ENCODE results near the gene C20orf96.
"Not testable (repeated sequence)": the region's sequence is repeated elsewhere in the genome, so short reads cannot be mapped to it uniquely, and the experiment has no call there.

The C20orf96 gene

DNA sequence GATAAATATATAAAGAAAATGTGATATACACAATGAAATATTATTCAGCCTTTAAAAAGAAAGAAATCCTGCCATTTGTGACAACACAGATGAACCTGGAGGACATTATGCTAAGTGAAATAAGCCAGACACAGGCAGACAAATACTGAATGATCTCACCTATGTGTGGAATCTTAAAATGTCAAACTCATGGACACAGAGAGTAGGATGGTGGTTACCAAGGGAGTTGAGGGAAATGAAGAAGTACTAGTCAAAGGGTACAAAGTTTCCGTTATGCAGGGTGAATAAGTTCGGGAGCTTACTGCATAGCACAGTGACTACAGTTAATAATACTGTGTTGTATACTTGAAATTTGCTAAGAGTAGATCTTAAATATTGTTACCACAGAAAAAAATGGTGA lies 47.6 kb downstream of the C20orf96 start:
- DNase-seq (ENCODE audit: low read depth) = no peak
- no peak for TF ChIP-seq CTCF (IDR thresholded peaks at IDR 0.05; ENCODE audit: insufficient read depth, low read depth, low read length, missing control alignments)
- H3K4me3 ChIP-seq (ENCODE audit: low read length) = no peak overlapping the region

GRCh38 chr20:237929-238328 lies 52.6 kb downstream of the C20orf96 start:
- H3K4me3 ChIP-seq (ENCODE audit: low read length) = no peak overlapping the region
- no peak for TF ChIP-seq CTCF (IDR thresholded peaks at IDR 0.05; ENCODE audit: insufficient read depth, low read depth, low read length, missing control alignments)
- DNase-seq (ENCODE audit: low read depth) = no peak

- no peak for TF ChIP-seq CTCF (IDR thresholded peaks at IDR 0.05; ENCODE audit: insufficient read depth, low read depth, low read length, missing control alignments)
- no peak overlapping the region for H3K4me3 ChIP-seq (ENCODE audit: low read length)
- DNase-seq (ENCODE audit: low read depth) = no peak
Observed at GRCh38 chr20:237489-237888, 53.1 kb downstream of the C20orf96 start.

DNA sequence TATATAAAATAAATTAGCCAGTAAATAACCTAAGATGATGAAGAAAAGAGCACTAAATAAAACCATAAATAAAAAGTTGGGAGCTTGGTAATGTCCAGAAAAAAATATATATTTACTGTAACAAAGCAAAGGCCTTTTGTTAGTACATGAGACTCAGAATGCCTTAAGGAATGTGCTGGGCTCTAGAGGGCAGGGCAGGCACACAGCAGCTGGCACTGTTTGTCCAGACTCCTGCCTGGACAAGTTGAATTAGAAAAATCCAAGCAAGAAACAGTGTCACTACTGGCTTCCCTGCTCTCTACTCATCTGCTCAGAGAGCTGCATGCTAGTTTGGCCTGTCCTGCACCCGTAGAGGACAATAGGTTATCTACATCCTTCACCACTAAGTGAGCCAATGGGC lies 54.7 kb downstream of the C20orf96 start:
- H3K4me3 ChIP-seq (ENCODE audit: low read length) = no peak overlapping the region
- TF ChIP-seq CTCF (IDR thresholded peaks at IDR 0.05; ENCODE audit: insufficient read depth, low read depth, low read length, missing control alignments) = peak; percentile 60
- DNase-seq (ENCODE audit: low read depth) = peak; percentile 79

DNA sequence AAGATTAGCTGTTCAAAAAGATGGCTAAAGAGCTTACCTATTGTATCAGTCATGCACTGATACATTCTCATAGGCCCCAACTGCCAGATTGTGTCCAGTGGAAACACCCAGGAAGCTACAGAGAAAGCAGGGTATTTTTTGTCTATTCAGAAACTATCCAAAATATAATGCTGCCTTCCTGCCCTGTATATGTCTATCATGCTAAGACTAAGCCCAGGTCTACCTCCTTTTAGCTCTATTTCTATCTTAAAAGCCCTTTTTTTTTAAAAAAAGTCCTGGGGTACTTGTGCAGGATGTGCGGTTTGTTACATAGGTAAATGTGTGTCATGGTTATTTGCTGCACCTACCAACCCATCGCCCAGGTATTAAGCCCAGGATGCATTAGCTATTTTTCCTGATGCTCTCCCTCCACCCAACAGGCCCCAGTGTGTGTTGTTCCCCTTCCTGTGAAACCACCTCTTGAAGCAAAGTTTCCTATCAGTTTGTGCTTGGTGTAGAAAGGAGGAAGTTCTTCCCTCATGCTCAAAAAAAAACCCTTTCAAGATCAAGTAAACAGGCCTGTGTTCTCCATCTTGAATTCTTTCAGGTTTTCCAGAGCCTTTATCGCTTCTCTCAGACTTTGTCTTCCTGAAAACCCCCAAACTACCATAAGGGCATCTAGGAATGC lies 63.0 kb downstream of the C20orf96 start:
- H3K4me3 ChIP-seq (ENCODE audit: low read length) = no peak overlapping the region
- TF ChIP-seq CTCF (IDR thresholded peaks at IDR 0.05; ENCODE audit: insufficient read depth, low read depth, low read length, missing control alignments) = no peak

DNA sequence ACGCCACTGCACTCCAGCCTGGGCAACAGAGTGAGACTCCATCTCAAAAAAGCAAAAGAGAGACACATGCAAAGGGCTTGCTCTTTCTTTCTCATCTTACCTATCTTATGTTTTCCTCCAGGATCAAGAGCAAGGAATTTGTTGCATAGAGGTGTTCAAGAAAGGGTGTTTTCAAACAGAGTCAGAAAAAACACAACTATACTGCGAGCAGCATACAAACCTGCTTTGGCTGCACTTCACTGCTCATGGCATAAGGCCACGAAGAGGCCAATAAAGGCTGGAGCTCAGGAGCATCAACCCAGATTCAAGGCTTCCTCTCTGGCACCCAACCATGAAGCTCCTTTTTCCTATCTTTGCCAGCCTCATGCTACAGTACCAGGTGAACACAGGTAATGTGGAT lies 63.6 kb downstream of the C20orf96 start, which contains the start of gene DEFB129:
TSS of gene DEFB129 (plus strand) at position 301 of the 400 bp plus-strand sequence. CDS start at position 332, 31 bp downstream.
- TF ChIP-seq CTCF (IDR thresholded peaks at IDR 0.05; ENCODE audit: insufficient read depth, low read depth, low read length, missing control alignments) = no peak
- no peak for DNase-seq (ENCODE audit: low read depth)

More for the DNA sequence above, 63.0 kb downstream of the C20orf96 start:
- no peak for DNase-seq (ENCODE audit: low read depth)

DNA sequence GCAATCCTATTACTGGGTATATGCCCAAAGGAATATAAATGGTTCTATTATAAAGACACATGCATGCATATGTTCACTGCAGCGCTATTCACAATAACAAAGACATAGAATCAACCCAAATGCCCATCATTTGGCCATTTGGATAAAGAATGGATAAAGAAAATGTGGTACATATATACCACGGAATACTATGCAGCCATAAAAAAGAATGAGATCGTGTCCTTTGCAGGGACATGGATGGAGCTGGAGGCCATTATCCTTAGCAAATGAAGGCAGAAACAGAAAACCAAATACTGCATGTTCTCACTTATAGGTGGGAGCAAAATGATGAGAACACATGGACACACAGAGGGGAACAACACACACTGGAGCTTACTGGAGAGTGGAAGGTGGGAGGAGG lies 64.7 kb downstream of the C20orf96 start:
- not testable (repeated sequence) for DNase-seq (ENCODE audit: low read depth); H3K4me3 ChIP-seq (ENCODE audit: low read length)

More for the DNA sequence above, 63.6 kb downstream of the C20orf96 start, which contains the start of gene DEFB129:
- no peak within 1 kb of the TSS for H3K4me3 ChIP-seq (ENCODE audit: low read length)
